ENCODE data around the gene KCNIP3. TPM values are rescaled to one million over a fixed set of nuclear protein-coding genes. Genes with fewer than 3 reads are reported as not detected.
"Not testable (repeated sequence)": the region's sequence is repeated elsewhere in the genome, so short reads cannot be mapped to it uniquely, and the experiment has no call there.

The KCNIP3 gene
- total and polyA plus RNA-seq, 4 experiments from 2014 or later: not detected

DNA sequence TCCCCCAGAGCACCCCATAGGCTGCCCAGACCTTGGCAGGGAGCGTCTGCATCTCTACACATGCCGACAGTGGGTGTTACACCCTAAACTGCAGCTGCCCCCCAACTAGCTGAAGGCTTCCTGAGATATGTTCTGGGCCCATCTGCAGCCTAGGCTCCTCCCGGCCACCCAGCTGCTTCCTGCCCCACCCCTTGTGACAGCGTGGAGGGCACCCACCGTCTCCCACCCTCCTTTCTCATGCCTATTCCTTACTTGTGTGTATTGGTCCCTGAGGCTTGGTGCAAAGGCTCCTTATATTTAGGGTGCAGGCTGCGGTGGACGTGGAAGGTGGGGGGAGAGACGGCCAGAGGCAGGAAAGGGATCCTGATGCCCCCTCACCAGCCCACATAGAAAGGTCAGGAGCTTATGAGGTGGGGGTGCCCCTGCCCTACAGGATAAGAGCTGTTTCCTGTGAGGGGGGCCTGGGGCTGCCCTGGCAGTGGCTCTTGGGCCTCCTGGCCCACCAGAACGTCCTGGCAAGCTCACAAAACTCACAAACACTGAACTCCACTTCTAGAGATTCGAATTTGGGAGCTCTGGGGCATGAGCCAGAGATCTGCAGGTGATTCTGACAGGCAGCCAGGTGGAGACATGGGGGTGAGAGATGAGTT is 30.2 kb upstream of the KCNIP3 start:
- ChIA-PET CTCF (ENCODE audit: partially characterized antibody) (no interaction called here), POLR2A (ENCODE audit: partially characterized antibody) (no interaction called here)
- no peak overlapping the region for H3K27ac ChIP-seq (ENCODE audit: low read depth, low read length)
- no peaks in the 10 kb centered on the region for H3K36me3 Mint-ChIP-seq
- no peaks in the 10 kb centered on the region for H3K36me3 ChIP-seq (ENCODE audit: insufficient read depth, low read length)
- no peak overlapping the region for H3K27ac Mint-ChIP-seq
- intact Hi-C loops (cut with micrococcal nuclease): no loop called here
- H3K9me3 ChIP-seq (ENCODE audit: control insufficient read depth in 1 of 2, low read length in 2 of 2): no peaks in the 10 kb centered on the region
- H3K4me3 ChIP-seq (ENCODE audit: low read length in 2 of 2): no peak overlapping the region
- no peak overlapping the region for H3K4me3 Mint-ChIP-seq
- peaks cover 2 to 6% of the 10 kb centered on the region in 2 donors for H3K27me3 Mint-ChIP-seq
- no peaks in the 10 kb centered on the region for H3K4me1 Mint-ChIP-seq
- H3K4me1 ChIP-seq (ENCODE audit: insufficient read depth, low read length): no peaks in the 10 kb centered on the region
- H3K27me3 ChIP-seq (ENCODE audit: insufficient read depth, low read length): no peaks in the 10 kb centered on the region
- peaks cover 0 to 2% (median 0%) of the 10 kb centered on the region in 8 donors for H3K9me3 Mint-ChIP-seq
- no peak for DNase-seq

DNA sequence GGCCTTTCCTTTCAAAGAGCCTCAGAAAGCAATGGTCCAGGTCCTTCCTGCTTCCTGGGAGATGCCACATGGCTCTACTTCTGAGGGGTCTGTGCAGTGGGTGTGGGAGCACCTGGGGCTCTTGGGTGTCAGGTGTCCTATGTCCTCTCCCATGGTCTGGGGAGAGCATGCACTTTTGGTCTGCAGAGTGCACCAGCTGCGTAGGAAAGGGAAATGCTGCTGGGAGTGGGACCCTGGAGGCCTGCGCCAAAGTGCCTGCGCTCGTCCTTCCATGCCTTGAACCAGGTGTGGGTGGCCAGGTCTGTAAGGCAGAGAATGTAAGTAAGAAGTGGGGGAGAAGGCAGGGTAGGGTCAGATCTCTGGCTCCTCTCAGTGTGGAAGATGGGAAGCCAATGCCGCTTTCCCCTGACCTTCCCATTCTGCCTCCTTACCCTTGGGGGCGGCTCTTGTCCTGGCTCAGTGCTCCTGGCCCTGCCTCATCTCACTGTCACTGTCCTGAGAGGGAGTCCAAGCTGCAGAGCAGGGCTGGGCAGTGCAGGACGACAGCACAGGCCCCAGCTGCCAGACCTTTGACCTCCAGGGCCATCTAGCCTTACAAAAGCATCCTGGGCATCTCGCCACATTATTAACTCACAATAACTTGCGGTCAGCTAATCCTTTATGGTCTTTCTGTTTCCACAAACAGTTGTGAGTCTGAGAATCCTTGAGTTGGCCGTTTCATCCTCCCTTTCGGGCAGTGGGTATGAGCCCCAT is 29.5 kb upstream of the KCNIP3 start:
- Histone ChIP-seq H3K27me3 (ENCODE audit: insufficient read depth, low read length) (no peaks in the 10 kb centered on the region), H3K36me3 (ENCODE audit: insufficient read depth, low read length) (no peaks in the 10 kb centered on the region), H3K9me3 (ENCODE audit: control insufficient read depth in 1 of 2, low read length in 2 of 2) (no peaks in the 10 kb centered on the region), H3K4me1 (ENCODE audit: insufficient read depth, low read length) (no peaks in the 10 kb centered on the region), H3K4me3 (ENCODE audit: low read length in 2 of 2) (no peak overlapping the region), H3K27ac (ENCODE audit: low read depth, low read length) (no peak overlapping the region)
- DNase-seq: no peak
- Mint-ChIP-seq H3K4me1 (no peaks in the 10 kb centered on the region), H3K4me3 (no peak overlapping the region), H3K27me3 (peaks cover 2 to 4% of the 10 kb centered on the region in 2 donors), H3K9me3 (peaks cover 0 to 2% (median 0%) of the 10 kb centered on the region in 8 donors), H3K36me3 (no peaks in the 10 kb centered on the region), H3K27ac (no peak overlapping the region)
- intact Hi-C loops (cut with micrococcal nuclease): no loop called here
- CTCF ChIA-PET (ENCODE audit: partially characterized antibody): no interaction called here
- POLR2A ChIA-PET (ENCODE audit: partially characterized antibody): no interaction called here

DNA sequence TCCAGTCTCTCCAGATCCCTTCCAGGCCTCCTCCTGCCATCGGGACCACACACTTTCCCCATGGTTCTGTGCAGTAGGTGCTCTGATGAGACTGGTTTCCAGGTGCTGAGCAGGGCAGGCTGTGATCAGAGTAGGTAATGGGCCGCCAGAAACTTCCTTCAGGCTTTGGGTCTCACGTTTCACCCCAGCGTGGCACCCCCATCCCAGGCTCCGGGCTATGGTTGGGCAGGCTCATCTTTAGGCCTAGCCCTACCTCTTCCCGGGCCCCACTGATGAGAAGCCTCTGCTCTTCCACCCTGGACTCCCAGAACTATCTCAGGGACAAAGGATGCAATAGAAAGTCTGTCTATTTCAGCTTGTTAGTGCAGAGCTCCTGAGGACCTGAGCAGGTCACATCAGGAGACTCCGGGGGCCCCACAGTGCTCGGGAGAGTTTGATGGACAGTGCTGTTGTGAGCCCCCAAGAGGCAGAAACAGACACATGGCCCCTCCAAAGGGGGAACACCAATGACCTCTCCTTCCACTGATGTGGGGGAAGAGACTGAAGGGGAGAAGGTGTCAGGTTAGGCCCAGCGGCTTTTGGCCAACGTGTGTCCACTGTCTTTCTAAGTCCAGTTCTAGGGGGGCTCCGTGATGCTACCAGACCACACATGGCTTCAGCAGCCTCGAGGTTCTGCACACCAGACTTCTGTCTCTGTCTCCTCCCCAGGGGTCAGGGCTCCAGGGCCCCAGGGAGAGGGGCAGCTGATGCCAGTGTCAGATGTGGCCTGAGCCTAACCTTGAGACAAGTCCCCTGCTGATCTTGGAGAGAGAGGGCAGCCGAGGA is 28.7 kb upstream of the KCNIP3 start:
- no peak for DNase-seq
- CTCF ChIA-PET (ENCODE audit: partially characterized antibody): no interaction called here
- Histone ChIP-seq H3K27me3 (ENCODE audit: insufficient read depth, low read length) (no peaks in the 10 kb centered on the region), H3K36me3 (ENCODE audit: insufficient read depth, low read length) (no peaks in the 10 kb centered on the region), H3K4me1 (ENCODE audit: insufficient read depth, low read length) (no peaks in the 10 kb centered on the region), H3K4me3 (ENCODE audit: low read length in 2 of 2) (no peak overlapping the region), H3K27ac (ENCODE audit: low read depth, low read length) (no peak overlapping the region), H3K9me3 (ENCODE audit: control insufficient read depth in 1 of 2, low read length in 2 of 2) (no peaks in the 10 kb centered on the region)
- intact Hi-C loops (cut with micrococcal nuclease): no loop called here
- Mint-ChIP-seq H3K36me3 (no peaks in the 10 kb centered on the region), H3K9me3 (peaks cover 0 to 2% (median 0%) of the 10 kb centered on the region in 8 donors), H3K27me3 (peaks cover 0 to 4% of the 10 kb centered on the region in 2 donors), H3K4me1 (peaks cover 0 to under 1% (median 0%) of the 10 kb centered on the region in 4 donors), H3K4me3 (no peak overlapping the region), H3K27ac (no peak overlapping the region)
- POLR2A ChIA-PET (ENCODE audit: partially characterized antibody): no interaction called here

DNA sequence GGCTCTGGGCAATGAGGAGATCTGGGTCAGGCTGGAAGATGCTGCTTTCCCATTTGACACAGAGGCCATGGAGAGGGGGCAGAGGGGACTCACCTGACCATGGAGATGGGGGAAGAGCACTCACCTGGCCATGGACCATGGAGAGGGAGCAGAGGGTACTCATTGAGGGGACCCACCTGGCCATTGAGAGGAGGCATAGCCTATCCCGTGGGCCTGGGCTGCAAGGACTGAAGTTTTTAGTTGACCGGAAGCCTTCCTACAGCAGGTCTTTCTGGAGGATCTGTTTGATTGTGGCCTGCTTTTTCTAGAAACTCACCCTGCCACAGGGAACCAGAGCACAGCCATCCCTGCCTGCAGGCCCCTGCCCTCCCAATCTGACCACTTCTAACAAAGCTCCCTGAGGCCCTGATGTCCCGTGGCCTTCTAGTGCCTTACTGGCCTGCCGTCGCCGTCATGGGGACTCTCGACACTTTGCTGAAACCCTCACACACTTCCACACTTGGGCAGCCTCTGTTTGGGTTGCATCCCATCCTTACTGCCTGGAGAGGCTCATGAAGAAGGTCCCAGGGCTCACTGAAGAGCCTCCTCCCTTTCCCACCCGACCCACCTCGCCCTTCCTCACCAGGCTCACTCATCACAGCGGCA is 28.0 kb upstream of the KCNIP3 start:
- Mint-ChIP-seq H3K27ac (no peak overlapping the region), H3K4me3 (no peak overlapping the region), H3K9me3 (peaks cover 0 to 1% (median 0%) of the 10 kb centered on the region in 8 donors), H3K4me1 (peaks cover 0 to 1% (median 0%) of the 10 kb centered on the region in 4 donors), H3K27me3 (peaks cover 0 to 1% of the 10 kb centered on the region in 2 donors), H3K36me3 (no peaks in the 10 kb centered on the region)
- POLR2A ChIA-PET (ENCODE audit: partially characterized antibody): no interaction called here
- Histone ChIP-seq H3K27me3 (ENCODE audit: insufficient read depth, low read length) (no peaks in the 10 kb centered on the region), H3K4me1 (ENCODE audit: insufficient read depth, low read length) (no peaks in the 10 kb centered on the region), H3K4me3 (ENCODE audit: low read length in 2 of 2) (no peak overlapping the region), H3K27ac (ENCODE audit: low read depth, low read length) (no peak overlapping the region), H3K9me3 (ENCODE audit: control insufficient read depth in 1 of 2, low read length in 2 of 2) (no peaks in the 10 kb centered on the region), H3K36me3 (ENCODE audit: insufficient read depth, low read length) (no peaks in the 10 kb centered on the region)
- intact Hi-C loops (cut with micrococcal nuclease): no loop called here
- CTCF ChIA-PET (ENCODE audit: partially characterized antibody): no interaction called here
- DNase-seq: no peak

DNA sequence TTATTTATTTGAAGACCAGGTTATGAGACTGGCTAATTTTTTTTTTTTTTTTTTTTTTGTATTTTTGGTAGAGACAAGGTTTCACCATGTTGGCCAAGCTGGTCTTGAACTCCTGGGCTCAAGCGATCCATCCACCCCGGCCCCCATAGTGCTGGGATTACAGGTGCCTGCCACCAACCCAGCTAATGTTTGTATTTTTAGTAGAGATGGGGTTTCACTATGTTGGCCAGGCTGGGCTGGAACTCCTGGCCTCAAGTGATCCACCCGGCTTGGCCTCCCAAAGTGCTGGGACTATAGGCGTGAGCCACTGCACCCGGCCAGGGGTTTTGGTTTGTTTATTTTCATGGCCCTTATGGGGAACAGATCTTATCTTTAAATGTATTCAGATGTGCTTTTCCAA is 27.4 kb upstream of the KCNIP3 start:
- H3K4me1 ChIP-seq (ENCODE audit: insufficient read depth, low read length); H3K4me3 ChIP-seq (ENCODE audit: low read length in 2 of 2); H3K27me3 Mint-ChIP-seq; POLR2A ChIA-PET (ENCODE audit: partially characterized antibody); H3K27me3 ChIP-seq (ENCODE audit: insufficient read depth, low read length); H3K4me3 Mint-ChIP-seq; CTCF ChIA-PET (ENCODE audit: partially characterized antibody); H3K36me3 ChIP-seq (ENCODE audit: insufficient read depth, low read length); H3K9me3 ChIP-seq (ENCODE audit: control insufficient read depth in 1 of 2, low read length in 2 of 2); intact Hi-C loops (cut with micrococcal nuclease); H3K27ac ChIP-seq (ENCODE audit: low read depth, low read length); H3K36me3 Mint-ChIP-seq; H3K27ac Mint-ChIP-seq; DNase-seq; H3K4me1 Mint-ChIP-seq; H3K9me3 Mint-ChIP-seq: not testable (repeated sequence)

DNA sequence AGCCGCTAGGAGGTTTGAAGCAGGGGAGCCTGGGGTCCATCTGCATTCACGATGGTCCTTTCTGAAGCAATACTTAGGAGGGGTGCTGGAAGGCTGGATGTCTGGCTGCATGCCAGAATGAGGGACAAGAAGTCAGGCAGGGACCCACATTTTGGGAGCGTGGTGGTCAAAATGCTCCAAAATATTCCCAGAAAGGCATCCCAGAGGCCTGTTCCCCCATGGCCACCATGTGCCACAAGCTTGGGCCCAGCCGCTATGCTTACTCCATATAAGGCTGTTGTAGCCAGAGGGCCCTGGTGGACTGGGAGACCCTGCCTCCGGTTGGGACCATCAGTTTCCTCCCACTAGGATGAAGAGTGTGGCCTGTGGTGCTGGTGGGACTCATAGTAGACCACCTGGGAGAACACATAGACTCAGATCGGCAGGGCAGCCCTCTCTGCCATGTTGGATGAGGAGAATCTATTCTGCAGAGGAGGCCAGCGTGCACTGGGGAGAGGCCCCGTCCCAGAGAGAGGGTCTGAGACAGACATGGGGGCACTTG is 26.5 kb upstream of the KCNIP3 start:
- POLR2A ChIA-PET (ENCODE audit: partially characterized antibody): no interaction called here

More for the DNA sequence above, 26.5 kb upstream of the KCNIP3 start:
- H3K4me3 Mint-ChIP-seq: no peak overlapping the region
- H3K4me3 ChIP-seq (ENCODE audit: low read length in 2 of 2): no peak overlapping the region
- no peaks in the 10 kb centered on the region for H3K27me3 Mint-ChIP-seq
- no peak overlapping the region for H3K27ac Mint-ChIP-seq
- CTCF ChIA-PET (ENCODE audit: partially characterized antibody): no interaction called here
- no peaks in the 10 kb centered on the region for H3K9me3 Mint-ChIP-seq
- no peaks in the 10 kb centered on the region for H3K9me3 ChIP-seq (ENCODE audit: control insufficient read depth in 1 of 2, low read length in 2 of 2)
- H3K27ac ChIP-seq (ENCODE audit: low read depth, low read length): no peak overlapping the region
- peaks cover 0 to 1% (median 0%) of the 10 kb centered on the region in 4 donors for H3K4me1 Mint-ChIP-seq
- intact Hi-C loops (cut with micrococcal nuclease): no loop called here
- H3K4me1 ChIP-seq (ENCODE audit: insufficient read depth, low read length): no peaks in the 10 kb centered on the region
- H3K36me3 ChIP-seq (ENCODE audit: insufficient read depth, low read length): no peaks in the 10 kb centered on the region
- DNase-seq: no peak
- no peaks in the 10 kb centered on the region for H3K27me3 ChIP-seq (ENCODE audit: insufficient read depth, low read length)
- H3K36me3 Mint-ChIP-seq: no peaks in the 10 kb centered on the region

Measured in CD4-positive, alpha-beta memory T cell (primary cell).